Measurements from ENCODE around the gene CEMIP.

GRCh38 chr15:80871858-80872257 is 92.7 kb downstream of the CEMIP start:
- TF ChIP-seq BACH1 (IDR thresholded peaks at IDR 0.05; ENCODE audit: borderline replicate concordance) (no peak), FOS (IDR thresholded peaks at IDR 0.05; ENCODE audit: borderline replicate concordance, extremely low read depth, insufficient read length) (no peak), RELA (IDR thresholded peaks at IDR 0.05; ENCODE audit: borderline replicate concordance, partially characterized antibody) (no peak), RBBP5 (conservative IDR thresholded peaks at IDR 0.05) (no peak), TAF1 (IDR thresholded peaks at IDR 0.05; ENCODE audit: borderline replicate concordance, low read depth, low read length) (no peak), JUND (IDR thresholded peaks at IDR 0.05; ENCODE audit: low read depth, low read length) (no peak), ETV6 (conservative IDR thresholded peaks at IDR 0.05 in 1 of 2, IDR thresholded peaks at IDR 0.05 in 1 of 2; ENCODE audit: borderline replicate concordance in 1 of 2, low read depth in 1 of 2) (no peak), CBX3 (IDR thresholded peaks at IDR 0.05; ENCODE audit: borderline replicate concordance, low read depth) (no peak), SREBF1 (IDR thresholded peaks at IDR 0.05; ENCODE audit: low read length) (no peak), NR2F1 (conservative IDR thresholded peaks at IDR 0.05) (peak; percentile 83)
- TF ChIP-seq, protein P1, sequence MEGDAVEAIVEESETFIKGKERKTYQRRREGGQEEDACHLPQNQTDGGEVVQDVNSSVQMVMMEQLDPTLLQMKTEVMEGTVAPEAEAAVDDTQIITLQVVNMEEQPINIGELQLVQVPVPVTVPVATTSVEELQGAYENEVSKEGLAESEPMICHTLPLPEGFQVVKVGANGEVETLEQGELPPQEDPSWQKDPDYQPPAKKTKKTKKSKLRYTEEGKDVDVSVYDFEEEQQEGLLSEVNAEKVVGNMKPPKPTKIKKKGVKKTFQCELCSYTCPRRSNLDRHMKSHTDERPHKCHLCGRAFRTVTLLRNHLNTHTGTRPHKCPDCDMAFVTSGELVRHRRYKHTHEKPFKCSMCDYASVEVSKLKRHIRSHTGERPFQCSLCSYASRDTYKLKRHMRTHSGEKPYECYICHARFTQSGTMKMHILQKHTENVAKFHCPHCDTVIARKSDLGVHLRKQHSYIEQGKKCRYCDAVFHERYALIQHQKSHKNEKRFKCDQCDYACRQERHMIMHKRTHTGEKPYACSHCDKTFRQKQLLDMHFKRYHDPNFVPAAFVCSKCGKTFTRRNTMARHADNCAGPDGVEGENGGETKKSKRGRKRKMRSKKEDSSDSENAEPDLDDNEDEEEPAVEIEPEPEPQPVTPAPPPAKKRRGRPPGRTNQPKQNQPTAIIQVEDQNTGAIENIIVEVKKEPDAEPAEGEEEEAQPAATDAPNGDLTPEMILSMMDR (IDR thresholded peaks at IDR 0.05 in 2 of 3, conservative IDR thresholded peaks at IDR 0.05 in 1 of 3; ENCODE audit: control insufficient read depth in 2 of 3, extremely low read depth in 1 of 3, insufficient read depth in 1 of 3, low read depth in 3 of 3, low read length in 3 of 3), result no peak
- TF ChIP-seq, protein P2, sequence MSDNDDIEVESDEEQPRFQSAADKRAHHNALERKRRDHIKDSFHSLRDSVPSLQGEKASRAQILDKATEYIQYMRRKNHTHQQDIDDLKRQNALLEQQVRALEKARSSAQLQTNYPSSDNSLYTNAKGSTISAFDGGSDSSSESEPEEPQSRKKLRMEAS (IDR thresholded peaks at IDR 0.05; ENCODE audit: low read depth, low read length), result no peak
- TF ChIP-seq, protein P3, sequence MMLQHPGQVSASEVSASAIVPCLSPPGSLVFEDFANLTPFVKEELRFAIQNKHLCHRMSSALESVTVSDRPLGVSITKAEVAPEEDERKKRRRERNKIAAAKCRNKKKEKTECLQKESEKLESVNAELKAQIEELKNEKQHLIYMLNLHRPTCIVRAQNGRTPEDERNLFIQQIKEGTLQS (IDR thresholded peaks at IDR 0.05; ENCODE audit: borderline replicate concordance, extremely low read depth, low read depth, low read length), result no peak
- TF ChIP-seq, protein P4, sequence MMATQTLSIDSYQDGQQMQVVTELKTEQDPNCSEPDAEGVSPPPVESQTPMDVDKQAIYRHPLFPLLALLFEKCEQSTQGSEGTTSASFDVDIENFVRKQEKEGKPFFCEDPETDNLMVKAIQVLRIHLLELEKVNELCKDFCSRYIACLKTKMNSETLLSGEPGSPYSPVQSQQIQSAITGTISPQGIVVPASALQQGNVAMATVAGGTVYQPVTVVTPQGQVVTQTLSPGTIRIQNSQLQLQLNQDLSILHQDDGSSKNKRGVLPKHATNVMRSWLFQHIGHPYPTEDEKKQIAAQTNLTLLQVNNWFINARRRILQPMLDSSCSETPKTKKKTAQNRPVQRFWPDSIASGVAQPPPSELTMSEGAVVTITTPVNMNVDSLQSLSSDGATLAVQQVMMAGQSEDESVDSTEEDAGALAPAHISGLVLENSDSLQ (IDR thresholded peaks at IDR 0.05), result no peak

All from GM12878 (cell line).